Muscle of arm (tissue), 12 donors: ENCODE results near the gene CRACR2A. TPM values are rescaled to one million over a fixed set of nuclear protein-coding genes. Genes with fewer than 3 reads are reported as not detected.

Experiments
- DNase-seq: peaks from one replicate; pipeline ENCODE4 v3.0.0-alpha.2; 2013
- polyA plus RNA-seq, 12 donors: library from polyadenylated mRNA; unstranded; fragments of 120-200 nt; gene quantifications; one replicate each; pipeline ENCODE4 v1.2.1, GENCODE V29; 2013; ENCODE audit not compliant: insufficient read length in 12 of 12

The CRACR2A gene
- polyA plus RNA-seq, 12 donors: 1.3 to 2.4 (median 1.7) TPM; not detected in 2

DNA sequence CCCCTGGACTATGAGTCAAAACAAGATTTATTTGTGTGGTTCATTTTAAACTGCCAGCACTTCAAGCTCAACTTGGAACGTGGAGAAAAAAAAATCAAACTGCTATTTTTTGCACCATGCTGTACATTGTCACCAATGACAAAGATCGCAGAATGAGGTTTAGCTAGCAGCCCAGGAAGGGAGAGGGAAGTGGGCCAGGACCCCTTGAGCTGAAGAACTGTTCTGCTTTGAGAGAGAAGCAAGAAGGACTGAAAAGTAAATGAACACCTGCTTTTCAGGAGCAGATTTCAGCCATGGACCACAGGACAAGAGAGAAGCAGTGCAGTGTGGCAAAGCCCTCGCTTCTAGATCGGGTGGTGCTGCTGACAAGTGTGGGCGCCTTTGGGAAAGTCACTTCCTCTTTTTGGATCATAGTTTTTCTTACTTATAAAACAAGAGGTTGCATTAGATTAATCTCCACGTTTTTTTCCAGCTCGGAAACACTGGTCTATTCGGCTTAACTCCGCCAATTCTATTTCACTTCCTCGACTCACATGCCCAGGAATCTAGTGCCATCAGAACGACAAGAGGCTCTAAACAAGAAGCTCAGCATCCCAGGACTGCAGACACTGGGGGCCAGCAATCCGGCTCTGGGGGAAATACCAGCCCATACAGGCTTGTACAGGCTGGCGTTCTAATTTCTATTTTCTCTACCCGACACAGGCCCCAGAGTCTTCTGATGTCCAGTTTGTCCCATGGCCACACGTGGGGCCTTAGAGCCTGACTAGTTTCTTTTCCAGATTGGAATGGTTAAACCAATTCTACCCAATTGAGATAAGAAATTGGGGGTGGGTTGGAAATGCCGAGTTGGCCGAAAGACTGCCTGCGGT is 129.9 kb downstream of the CRACR2A start:
- DNase-seq: no peak

DNA sequence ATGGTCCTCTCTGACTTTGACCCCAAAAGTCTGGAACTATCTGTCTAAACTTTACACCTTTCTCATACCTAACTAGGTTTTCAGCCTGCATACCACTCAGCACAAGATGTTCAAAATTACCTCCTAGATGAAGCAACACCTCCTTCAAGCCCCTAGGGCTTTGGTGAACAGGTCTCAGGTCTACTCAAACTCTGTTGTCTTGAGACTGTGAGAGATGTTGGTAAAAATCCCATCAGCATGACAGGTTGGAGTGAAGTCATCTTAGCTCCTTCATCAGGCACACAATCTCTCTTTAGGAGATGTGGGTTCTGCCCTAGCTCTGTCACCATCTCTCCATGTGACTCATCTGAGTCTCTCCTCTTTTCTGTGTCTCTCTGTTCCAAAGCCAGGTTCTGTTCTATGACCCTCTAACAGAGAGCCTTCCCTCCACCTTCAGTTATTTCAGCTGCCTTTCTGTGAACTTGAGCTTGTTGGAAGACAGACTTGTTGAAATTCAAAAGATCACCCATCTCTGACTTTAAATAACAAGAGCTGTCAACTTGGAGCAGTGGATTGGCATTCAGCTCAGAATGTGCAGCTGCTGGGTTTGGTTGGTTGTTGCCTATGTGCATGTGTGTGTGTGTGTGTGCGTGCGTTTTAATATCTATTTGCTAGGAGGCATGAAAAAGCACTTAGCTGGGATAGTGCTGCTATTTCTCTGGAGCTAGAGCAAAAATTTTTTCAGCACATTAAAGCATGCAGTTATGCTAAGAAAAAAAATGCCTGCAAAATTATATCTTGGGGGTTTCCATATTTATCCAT is 130.7 kb downstream of the CRACR2A start:
- peak; percentile 23 for DNase-seq

DNA sequence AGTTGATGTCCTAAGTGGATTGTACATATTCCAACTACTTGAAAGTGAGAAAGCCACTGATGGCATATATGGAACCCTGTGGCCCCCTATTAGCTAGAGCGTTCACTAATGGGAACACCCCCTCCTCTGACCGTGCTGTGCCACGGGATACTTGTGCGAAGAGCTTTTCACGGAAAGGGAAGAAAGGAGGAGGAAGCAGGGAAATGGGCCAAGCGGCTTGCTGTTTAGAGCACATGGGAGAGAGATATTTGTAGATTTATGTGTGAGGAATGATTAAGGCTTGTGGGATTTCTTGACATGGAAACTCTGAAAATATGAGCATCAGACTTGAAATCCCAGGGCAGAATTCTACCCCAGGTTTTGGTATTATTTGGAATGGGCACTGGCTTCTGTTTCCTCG is 132.1 kb downstream of the CRACR2A start:
- no peak for DNase-seq

DNA sequence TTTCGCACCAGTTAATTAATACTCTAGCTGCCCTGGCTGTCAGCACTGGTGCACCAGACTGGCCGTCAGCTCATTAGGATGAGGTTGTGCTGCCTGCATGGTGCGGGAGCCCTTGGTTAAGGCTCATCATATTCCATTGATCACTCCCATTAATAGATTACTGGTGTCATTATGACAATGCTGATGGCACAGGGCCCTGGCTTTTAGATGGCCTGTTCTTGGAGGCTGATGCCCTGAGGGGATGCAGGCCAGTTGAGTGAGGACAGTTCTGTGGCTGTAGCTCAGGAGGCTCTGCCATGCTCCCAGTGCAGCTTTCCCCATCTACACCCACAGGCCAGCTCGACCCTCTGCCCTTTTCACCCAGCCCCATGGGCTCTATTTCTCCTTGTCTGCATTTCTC is 135.3 kb downstream of the CRACR2A start:
- no peak for DNase-seq

DNA sequence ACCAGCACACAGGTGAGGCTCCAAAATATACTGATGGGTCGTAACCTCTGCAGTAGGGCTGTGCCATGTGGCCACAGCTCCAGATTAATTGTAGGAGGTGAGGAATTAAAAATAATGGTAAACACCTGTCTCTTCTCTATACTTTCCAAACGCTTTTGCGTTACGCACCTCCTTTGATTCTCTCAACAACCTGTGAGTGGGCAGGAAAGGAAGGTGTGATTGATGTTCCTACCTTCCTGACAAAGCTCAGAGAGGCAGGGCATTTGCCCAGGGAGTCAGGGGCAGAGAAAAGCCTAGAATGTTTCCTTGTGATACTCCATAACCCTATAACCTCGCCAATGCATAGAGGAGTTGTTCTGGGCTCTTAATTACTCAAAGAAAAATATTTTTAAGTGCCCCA is 137.0 kb downstream of the CRACR2A start:
- DNase-seq: no peak

DNA sequence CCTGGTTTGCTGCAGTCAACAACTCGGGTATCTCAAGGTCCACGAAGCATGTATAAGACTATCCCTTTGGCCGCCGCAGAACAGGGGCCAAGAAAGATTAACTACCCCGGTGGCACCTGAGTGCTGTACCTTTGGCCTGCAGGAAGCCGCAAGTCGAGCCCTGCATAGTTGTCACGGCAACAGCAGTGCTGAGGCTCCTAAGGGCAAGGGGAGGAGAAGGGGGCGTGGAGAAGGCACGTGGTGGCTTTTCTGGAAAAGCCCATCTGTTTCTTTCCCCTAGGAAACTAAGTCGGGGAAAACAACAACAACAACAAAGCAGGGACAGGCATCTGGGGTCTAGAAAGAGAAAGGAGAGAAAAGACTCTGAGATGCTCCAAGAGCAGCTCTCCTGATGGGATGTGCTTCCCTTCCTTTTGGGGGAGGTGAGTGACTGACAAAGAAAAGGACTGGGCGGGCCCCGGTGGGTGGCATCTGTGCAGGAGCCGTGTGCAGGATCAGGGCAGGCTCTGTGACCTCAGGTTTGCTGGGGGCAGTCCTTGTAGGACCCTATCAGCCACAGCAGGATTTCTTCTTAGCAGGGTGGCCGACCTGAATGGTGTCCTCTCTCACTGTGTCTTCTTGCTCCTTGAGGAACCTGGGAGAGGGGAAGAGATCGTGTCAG is 138.0 kb downstream of the CRACR2A start:
- DNase-seq: no peak

DNA sequence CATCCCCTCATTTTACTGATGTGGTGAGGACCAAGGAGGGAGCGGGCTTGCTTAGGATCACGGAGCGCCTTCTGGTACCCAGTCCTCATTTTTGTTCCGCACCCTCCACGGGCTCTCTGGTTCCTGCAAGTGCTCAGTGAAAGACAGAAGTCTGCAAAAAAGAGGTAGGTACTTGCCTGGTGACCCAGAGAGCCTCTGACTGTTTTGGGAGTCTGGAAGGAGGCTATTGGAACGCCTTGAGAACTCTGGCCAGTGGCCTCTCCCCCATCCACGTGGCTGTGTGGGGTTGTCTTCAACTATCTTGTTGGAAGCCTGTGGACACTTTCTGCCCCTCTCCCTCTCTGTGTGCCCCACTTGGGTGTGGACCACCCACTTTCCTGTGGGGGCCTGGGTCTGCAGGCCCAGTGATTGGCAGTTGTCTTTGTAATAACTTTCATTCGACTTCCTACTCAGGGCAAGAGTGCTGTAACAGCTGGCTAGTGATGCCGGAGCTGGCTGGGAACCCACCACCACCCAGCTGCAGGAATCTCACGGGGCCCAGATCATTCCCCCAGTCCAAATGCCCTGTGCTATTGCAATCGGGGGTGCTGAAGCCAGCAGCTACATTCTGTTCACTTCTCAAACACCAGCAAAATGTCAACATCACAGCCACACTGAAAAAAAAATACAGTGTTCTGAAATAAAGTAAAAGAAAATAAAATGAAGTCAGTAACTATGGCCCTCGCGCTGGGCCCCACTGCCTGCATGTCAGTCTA is 139.1 kb downstream of the CRACR2A start:
- DNase-seq: no peak

DNA sequence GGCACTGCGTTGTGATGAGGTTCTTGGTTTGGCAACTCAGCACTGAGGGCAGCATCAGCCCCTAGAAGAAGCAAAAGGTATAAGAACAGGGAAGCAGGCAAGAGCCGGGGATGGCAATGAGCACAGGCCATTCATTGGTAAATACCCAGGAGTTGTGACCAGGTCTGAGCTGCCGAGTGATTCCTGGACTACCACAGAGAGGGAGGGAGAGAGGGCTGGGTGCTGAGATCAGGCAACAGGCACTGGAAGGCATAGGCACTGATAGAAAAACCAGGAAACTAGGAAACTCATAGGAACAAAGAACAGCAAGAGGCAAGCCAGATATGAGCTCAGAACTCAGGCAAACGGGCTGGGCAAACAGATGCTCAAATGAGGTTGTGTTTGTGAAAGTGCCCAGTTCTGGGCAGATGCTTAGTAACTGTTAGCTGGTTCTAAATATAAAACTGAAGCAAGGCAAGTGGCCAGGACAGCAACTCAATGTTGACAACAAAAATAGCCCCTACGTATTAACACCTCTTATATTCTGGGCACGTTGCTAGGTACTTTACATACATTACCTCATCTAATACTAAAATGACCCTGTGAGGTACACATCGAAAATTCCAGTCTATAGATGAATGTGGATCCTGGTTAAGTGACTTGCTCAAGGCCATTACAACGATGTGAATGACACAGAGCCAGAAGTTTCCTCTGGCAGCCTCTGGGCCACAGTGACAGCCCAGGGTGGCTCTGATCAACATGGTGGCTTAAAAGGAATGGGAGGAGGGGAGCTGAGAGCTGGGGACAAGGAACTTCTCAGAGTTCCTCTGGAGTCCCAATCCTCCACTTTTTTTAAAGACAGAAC is 140.8 kb downstream of the CRACR2A start:
- no peak for DNase-seq

DNA sequence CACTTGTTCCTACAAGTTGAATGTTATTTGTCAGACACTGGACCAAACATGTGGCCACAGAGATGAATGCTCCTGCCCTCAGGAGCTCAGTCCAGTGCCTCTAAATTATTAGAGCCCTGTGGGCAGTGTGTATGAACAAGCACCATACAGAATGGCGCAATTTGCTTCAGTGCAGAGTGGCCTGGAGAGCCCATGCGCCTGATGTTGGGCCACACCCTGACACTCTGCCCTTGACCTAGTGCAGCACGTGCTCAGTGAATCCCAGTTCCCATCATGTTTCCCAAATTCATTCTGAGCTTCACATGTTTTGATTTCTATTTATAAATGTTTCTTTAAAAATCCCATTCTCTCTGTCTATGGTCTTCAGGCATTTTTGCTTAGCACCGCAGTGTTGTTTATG is 145.1 kb downstream of the CRACR2A start:
- no peak for DNase-seq

DNA sequence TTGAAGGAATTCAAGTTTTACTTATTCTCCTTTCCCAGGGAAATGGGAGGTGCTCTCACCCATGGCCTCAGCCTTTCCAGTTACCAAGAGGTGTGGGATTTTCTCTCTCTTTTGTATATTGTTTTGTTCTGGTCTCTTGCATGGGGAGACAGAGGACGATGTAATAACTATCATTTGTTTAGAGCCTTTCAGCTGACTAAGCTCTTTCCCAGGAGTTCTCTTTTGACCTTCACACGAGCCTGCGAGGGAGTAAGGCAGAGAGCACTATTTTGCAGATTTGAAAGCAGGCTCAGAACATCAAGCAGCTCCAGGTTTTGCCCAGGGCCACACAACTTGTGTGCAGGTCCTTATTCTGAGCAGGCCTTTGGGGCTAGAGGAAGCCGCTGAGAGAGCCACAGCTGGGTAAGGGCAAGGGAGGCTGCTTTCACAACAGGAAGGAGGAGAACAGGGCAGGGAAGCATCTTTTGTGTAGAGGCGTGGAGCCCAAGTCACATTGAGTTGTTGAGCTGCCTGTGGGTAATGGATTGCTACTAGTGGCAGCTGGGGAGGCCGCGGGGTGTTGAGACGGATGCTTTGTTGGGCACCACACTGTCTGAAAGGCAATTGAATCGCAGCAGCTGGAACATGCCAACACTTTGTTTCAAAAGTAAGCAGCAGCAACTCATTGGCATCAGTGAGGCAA is 145.7 kb downstream of the CRACR2A start:
- DNase-seq: no peak

DNA sequence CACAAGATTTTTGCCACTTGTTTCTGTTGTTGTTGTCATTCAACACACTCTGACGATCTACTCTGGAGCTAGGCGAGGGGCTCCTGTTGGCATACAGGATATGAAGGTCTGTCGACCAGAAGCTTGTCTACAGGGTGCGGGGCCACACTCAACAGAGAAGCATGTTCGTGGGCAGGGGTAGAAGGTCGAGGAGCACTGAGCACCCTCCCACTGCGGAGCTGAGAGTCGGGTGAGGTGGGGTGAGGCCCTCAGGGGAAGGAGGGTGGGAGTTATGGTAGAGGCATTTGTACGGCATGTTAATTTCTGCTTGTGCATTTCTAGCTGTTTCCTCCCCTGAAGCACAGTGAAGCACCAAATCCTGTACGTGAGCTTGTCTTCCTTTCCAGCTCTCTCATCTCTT is 146.8 kb downstream of the CRACR2A start:
- no peak for DNase-seq

DNA sequence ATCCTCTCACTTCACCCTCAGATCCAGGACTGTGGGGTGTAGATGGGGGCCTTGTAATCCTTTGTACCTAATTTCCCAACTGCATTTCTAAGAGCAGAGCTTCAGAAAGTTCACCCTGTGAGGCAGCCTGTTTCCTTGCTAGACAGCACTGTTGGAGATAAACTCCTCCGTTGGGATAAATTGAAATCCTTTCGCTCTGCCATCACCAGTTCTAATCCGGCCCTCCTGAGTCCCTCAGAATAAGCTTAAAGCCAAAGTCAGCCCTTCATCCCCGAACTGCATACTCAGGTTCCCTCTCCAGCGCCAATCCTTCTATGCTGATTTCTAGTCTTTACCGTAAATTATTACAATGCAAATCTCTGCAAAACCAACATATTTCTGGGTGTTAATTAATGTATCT is 147.2 kb downstream of the CRACR2A start:
- no peak for DNase-seq

DNA sequence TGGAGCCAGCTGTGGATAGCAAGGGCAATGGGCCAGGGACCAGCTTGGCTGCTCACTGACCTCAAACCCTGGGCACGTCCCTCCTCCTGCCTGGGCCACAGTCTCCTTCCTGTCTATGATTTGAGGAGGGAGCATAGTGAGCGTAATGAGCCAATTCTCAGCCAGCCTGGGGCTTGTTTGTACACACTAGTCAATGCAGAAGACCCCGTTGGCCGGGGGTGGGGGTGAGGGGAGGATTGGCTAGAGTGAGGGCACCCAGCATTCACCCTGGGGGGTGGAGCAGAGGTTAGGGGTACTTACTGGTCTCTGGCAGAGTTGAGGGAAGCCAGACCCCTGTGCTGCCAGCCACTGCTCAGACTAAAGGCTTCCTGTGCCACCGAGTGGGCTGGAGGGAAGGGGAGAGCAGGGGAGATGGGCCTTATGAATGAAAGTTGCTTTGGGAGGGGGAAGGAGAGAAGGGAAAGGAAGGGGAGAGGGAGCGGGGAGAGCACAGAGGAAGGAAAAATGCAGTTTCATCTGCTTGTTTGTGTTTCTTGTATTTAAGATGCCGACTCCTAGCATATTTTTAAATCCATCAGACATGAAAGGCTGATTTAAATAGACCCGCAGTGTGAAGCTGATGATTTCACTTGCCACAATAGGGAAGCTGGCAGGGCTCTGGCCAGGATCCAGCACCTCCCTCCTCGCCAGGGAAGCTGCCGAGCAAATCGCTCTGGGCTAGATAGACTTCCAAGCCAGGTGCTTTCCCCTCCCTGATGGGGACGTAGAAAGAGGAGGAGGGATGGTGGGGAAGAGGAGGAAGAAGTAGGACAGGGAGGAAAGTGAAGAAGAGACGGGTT is 147.9 kb downstream of the CRACR2A start:
- no peak for DNase-seq

DNA sequence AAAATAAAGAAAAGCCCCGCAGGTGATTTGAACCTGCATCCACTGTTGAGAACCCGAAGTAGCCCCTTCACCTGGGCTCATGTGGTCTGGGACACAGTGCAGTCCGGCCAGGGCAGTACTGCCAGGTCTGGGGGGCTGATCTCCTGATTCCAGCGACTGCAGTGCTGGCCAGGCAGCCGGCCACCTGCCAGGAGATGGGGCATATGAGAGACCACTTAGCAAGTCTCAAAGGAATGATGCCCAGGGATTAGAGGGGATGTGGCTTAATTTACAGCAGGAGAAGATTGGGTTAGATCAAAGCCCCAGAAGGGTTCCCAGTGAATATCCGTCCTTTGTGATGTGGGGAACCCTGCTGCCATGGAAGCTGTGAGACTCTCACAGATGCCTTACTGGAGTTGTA is 148.6 kb downstream of the CRACR2A start:
- no peak for DNase-seq

DNA sequence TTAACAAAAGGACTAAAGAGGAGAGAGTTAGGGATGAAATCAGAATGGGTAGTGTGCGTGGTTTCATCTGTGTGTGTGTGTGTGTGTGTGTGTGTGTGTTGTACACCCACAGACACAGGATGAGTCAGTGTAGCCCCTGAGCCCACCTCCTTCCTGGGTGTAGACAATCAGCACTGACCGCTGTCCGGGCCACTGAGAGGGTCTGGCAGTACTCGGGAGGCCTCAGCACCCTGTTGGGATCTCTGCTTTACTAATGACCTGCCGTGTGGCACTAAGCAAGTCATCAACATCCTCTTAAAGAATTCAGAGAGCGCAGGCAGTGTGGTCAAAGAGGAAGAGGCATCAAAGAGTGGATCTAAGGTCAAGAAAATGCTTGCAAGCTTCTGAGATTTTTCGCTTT is 149.3 kb downstream of the CRACR2A start:
- DNase-seq: no peak

DNA sequence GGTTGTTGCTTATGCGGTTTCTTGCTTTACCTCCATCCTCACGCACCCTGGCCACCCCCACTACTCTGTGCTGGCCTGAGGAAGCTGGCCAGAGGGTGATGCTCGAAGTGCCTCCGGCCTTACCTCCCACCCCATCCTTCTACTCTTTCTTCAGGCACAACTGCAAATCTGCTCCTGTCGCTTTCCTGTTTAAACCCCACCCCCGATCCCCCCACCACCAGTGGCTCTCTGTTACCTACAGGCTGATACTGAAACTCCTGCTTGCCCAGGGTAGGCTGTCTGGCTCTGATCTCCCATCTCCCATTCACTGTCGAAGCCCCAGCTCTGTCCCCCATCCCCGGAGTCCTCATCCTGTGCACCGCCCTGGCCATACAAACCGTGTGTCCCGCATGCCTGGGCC is 150.4 kb downstream of the CRACR2A start:
- DNase-seq: no peak

DNA sequence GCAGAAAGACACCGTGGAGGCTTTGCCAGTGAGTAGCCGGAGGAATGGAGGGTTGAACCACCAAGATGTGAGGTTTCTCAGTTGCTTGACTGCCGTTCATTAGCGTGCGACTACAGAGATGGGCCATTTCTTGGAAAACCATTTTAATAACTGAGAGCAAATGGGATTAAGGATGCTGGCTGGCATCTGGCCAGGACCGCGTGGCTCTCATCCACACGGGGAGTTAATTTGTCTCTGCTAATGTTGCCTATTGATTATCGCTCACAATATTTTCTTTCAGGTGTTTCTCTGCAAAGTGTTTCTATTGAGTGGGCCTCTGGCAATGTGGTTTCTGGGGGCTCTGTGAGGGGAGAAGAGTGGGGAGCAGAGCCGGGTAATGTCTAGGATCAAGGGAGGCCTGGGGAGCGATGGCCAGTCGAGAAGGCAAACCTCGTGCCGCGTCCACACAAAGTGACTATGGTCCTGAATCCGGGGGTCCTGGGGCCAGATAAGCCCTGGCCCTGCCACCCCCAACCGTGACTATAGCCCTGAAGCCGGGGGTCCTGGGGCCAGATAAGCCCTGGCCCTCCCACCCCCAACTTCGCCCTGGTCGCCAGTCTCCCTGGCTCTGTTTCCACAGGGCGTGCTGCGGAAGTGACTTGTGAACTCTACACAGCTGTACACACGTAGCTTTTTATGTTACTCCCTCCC is 151.3 kb downstream of the CRACR2A start:
- no peak for DNase-seq

DNA sequence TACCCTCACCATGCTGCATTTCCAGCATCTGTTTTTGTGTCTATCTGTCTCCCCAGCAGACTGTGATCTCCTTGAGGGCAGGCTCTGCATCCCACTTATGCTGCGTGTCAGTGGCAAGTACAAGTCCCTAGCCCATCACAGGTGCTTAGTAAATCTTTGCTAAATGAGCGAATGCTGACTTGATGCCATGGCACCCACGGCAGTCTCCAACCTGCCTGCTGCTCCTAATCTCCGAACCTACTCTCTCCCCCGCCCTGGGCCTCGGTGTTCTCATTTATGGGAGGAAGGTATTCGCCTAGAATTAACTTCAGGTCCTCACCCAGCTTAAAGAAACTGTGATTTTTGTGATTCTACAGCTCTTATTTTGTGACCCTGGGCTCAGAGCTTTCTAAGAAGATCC is 152.0 kb downstream of the CRACR2A start:
- DNase-seq: no peak
